ENCODE measurements around the gene GPC6.

Gene GPC6

GRCh38 chr13:94331281-94331680 is 1104.7 kb downstream of the GPC6 start:
- H3K36me3 ChIP-seq (ENCODE audit: insufficient read depth), result no peaks in the 10 kb centered on the region
- no peak overlapping the region for H3K4me2 ChIP-seq
- no peaks in the 10 kb centered on the region for H3K79me2 ChIP-seq (ENCODE audit: insufficient read depth, low read depth)
- H2AFZ ChIP-seq (ENCODE audit: low read depth), result no peak overlapping the region
- peaks cover 20% of the 10 kb centered on the region for H3K4me1 ChIP-seq (ENCODE audit: low read depth, poor library complexity, severe bottlenecking)
- H3K4me3 ChIP-seq (IDR thresholded peaks at IDR 0.05; ENCODE audit: insufficient read depth, low read depth, low read length), result no peak overlapping the region
- H3K27me3 ChIP-seq (ENCODE audit: insufficient read depth, low read depth), result no peaks in the 10 kb centered on the region
- no peaks in the 10 kb centered on the region for H4K20me1 ChIP-seq (ENCODE audit: insufficient read depth)
- TF ChIP-seq CTCF (conservative IDR thresholded peaks at IDR 0.05; ENCODE audit: low read depth, low read length), result no peak
- no peak overlapping the region for H3K9ac ChIP-seq
- no peak overlapping the region for H3K27ac ChIP-seq

- TF ChIP-seq CTCF (conservative IDR thresholded peaks at IDR 0.05; ENCODE audit: low read depth, low read length), result no peak
- Histone ChIP-seq H2AFZ (ENCODE audit: low read depth) (no peak overlapping the region), H3K4me1 (ENCODE audit: low read depth, poor library complexity, severe bottlenecking) (peaks cover 8% of the 10 kb centered on the region), H3K9ac (no peak overlapping the region), H3K4me3 (IDR thresholded peaks at IDR 0.05; ENCODE audit: insufficient read depth, low read depth, low read length) (no peak overlapping the region), H3K4me2 (no peak overlapping the region), H4K20me1 (ENCODE audit: insufficient read depth) (no peaks in the 10 kb centered on the region), H3K27me3 (ENCODE audit: insufficient read depth, low read depth) (no peaks in the 10 kb centered on the region), H3K27ac (no peak overlapping the region), H3K79me2 (ENCODE audit: insufficient read depth, low read depth) (no peaks in the 10 kb centered on the region), H3K36me3 (ENCODE audit: insufficient read depth) (no peaks in the 10 kb centered on the region)
Observed at GRCh38 chr13:94332359-94333096, 1105.9 kb downstream of the GPC6 start.

DNA sequence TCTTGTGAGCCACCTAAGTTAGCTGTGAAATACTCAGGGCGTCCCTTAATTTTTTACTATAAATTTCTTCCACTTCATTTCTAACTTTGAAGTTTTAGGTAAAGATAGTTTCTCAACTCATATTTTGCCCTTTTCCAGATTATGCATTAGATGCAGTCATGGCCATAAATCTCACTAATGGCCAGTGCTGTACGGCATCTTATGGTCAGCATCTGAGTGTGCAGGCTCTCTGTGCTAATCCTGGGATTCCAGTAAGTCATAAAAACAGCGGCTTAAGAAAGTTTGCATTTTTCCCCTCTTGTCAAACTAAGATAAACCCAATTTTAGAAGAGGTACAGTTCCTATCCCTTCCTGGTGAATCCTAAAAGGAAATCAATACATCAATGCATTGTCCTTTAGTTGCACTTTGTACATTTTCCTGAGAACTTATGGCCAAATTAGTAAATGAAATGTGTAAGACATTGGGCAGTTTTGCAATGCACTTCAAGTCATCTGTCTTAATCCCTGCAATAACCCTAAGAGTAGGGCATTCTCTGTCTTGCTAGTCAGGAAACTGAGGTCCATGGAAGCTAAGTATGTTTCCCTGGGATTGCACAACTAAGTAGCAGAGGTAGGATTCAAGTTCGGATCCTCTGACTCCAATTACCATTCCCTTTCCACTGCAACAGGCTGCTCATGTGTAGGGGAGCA is 1106.7 kb downstream of the GPC6 start:
- no peak overlapping the region for H3K27ac ChIP-seq
- H3K9ac ChIP-seq, result no peak overlapping the region
- TF ChIP-seq CTCF (conservative IDR thresholded peaks at IDR 0.05; ENCODE audit: low read depth, low read length), result no peak
- H3K27me3 ChIP-seq (ENCODE audit: insufficient read depth, low read depth), result no peaks in the 10 kb centered on the region
- H2AFZ ChIP-seq (ENCODE audit: low read depth), result no peak overlapping the region
- H3K4me3 ChIP-seq (IDR thresholded peaks at IDR 0.05; ENCODE audit: insufficient read depth, low read depth, low read length), result no peak overlapping the region
- no peaks in the 10 kb centered on the region for H3K36me3 ChIP-seq (ENCODE audit: insufficient read depth)
- H4K20me1 ChIP-seq (ENCODE audit: insufficient read depth), result no peaks in the 10 kb centered on the region
- no peak overlapping the region for H3K4me2 ChIP-seq
- peaks cover under 1% of the 10 kb centered on the region for H3K4me1 ChIP-seq (ENCODE audit: low read depth, poor library complexity, severe bottlenecking)
- no peaks in the 10 kb centered on the region for H3K79me2 ChIP-seq (ENCODE audit: insufficient read depth, low read depth)

DNA sequence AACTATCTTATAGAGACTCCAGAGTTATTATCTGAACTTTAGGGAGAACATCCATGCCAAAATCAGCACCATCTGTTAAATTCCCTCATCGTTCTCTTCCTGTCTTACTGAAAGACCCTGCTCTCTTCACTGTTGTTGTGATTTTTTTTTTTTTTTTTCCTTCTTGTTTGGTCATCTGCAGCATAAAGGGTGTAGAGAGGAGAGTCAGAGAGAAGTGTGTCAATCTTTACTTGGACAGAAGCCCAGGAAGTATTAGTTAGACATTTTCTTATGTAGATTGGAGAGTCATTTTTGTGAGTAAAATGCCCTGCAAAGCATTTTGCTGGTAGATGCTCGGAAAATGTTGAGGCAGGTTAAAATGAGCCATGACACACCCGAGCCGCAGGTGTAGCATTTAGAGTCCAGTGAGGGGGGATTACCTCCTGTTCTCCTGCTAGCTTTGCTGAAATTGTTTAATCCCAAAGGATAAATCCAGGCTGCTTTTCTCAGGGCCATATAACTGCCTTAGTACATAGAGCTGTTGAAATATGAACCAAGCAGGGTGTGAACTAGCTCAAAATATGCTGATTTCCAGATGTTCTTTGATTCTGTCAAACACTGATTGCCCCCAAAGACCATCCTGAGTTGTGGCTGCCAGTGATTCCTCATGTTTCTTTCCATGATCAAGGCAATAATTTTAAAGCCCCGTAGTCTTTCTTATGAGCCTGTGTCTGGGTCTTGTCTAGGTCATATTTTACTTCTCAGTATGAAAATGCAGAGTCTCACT is 1109.3 kb downstream of the GPC6 start:
- Histone ChIP-seq H3K4me3 (IDR thresholded peaks at IDR 0.05; ENCODE audit: insufficient read depth, low read depth, low read length) (no peak overlapping the region), H3K27ac (no peak overlapping the region), H3K4me1 (ENCODE audit: low read depth, poor library complexity, severe bottlenecking) (no peaks in the 10 kb centered on the region), H3K36me3 (ENCODE audit: insufficient read depth) (no peaks in the 10 kb centered on the region), H3K9ac (no peak overlapping the region), H2AFZ (ENCODE audit: low read depth) (no peak overlapping the region), H3K79me2 (ENCODE audit: insufficient read depth, low read depth) (no peaks in the 10 kb centered on the region), H4K20me1 (ENCODE audit: insufficient read depth) (no peaks in the 10 kb centered on the region), H3K4me2 (no peak overlapping the region), H3K27me3 (ENCODE audit: insufficient read depth, low read depth) (no peaks in the 10 kb centered on the region)
- no peak for TF ChIP-seq CTCF (conservative IDR thresholded peaks at IDR 0.05; ENCODE audit: low read depth, low read length)
